ENCODE results near the gene ENO2. TPM values are rescaled to one million over a fixed set of nuclear protein-coding genes. Genes with fewer than 3 reads are reported as not detected.
"Not testable (repeated sequence)": the region's sequence is repeated elsewhere in the genome, so short reads cannot be mapped to it uniquely, and the experiment has no call there.

Gene ENO2
- total RNA-seq, 1 donor = 13.4 TPM

DNA sequence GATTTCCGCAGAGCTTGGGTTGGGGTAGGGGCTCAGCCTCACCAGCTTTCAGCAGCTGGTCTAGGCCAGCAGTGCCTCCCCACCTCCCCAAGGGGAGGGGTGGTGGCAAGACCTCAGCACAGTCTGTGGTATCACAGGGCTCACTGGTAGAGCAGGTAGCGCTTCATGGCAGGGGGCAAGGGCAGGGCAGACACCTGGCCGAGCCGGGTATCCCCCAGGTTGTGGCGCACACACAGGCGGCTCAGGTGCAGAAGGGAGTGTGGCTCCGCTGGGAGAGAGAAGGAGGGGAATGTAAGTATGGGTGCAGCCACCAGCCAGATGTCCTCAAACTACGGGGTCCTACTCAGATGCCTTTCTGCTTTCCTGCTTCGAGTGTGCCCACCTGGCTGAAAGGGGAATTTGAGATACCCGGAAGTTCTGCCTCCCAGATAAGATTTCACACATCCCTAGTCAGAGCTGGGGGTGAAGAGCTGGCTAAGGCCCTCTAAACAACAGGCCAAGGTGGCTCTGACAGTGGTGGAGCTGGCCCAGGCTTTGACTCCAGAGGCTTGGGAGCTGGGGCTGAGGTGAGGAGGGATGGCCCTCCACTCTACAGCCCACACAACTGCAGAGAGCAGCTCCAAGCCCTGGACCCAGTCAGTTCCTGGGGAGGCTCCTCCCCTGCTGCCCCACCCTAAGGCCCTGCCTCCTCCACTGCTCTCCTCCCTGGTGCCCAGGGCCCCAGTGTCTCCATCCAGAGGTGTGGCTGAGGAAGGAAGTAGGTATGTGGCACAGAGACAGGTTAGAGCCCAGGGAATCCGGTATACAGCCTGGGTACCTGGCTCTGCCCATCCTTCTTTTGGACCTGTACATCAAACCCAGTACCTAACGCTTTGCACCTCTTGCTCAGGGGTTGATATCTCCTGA lies 43.1 kb upstream of the ENO2 start:
- peaks cover 56% of the 10 kb centered on the region for H3K79me2 ChIP-seq (ENCODE audit: insufficient read depth, low read length)
- no peak overlapping the region for H3K27ac ChIP-seq (ENCODE audit: low read depth, low read length)
- H3K4me3 ChIP-seq (ENCODE audit: insufficient read depth, low read length) = peak overlapping the region; percentile 90
- H3K36me3 ChIP-seq (ENCODE audit: insufficient read depth, low read length) = peaks cover 28% of the 10 kb centered on the region
- DNase-seq (ENCODE audit: insufficient read length, low spot score, missing footprints) = peak; percentile 87
- no peaks in the 10 kb centered on the region for H3K9me3 ChIP-seq (ENCODE audit: low read depth, low read length)
- H4K20me1 ChIP-seq (ENCODE audit: insufficient read depth, low read length) = peaks cover 42% of the 10 kb centered on the region
- H3K4me2 ChIP-seq (ENCODE audit: insufficient read depth, low read length) = peak overlapping the region; percentile 78
- H2AFZ ChIP-seq (ENCODE audit: low read length) = no peak overlapping the region
- H3K4me1 ChIP-seq (ENCODE audit: insufficient read depth, low read length) = peaks cover 45% of the 10 kb centered on the region
- TF ChIP-seq, protein P1, sequence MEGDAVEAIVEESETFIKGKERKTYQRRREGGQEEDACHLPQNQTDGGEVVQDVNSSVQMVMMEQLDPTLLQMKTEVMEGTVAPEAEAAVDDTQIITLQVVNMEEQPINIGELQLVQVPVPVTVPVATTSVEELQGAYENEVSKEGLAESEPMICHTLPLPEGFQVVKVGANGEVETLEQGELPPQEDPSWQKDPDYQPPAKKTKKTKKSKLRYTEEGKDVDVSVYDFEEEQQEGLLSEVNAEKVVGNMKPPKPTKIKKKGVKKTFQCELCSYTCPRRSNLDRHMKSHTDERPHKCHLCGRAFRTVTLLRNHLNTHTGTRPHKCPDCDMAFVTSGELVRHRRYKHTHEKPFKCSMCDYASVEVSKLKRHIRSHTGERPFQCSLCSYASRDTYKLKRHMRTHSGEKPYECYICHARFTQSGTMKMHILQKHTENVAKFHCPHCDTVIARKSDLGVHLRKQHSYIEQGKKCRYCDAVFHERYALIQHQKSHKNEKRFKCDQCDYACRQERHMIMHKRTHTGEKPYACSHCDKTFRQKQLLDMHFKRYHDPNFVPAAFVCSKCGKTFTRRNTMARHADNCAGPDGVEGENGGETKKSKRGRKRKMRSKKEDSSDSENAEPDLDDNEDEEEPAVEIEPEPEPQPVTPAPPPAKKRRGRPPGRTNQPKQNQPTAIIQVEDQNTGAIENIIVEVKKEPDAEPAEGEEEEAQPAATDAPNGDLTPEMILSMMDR (IDR thresholded peaks at IDR 0.05; ENCODE audit: extremely low read depth, low read depth, low read length) = no peak
- H3K27me3 ChIP-seq (ENCODE audit: insufficient read depth, low read length) = no peaks in the 10 kb centered on the region

DNA sequence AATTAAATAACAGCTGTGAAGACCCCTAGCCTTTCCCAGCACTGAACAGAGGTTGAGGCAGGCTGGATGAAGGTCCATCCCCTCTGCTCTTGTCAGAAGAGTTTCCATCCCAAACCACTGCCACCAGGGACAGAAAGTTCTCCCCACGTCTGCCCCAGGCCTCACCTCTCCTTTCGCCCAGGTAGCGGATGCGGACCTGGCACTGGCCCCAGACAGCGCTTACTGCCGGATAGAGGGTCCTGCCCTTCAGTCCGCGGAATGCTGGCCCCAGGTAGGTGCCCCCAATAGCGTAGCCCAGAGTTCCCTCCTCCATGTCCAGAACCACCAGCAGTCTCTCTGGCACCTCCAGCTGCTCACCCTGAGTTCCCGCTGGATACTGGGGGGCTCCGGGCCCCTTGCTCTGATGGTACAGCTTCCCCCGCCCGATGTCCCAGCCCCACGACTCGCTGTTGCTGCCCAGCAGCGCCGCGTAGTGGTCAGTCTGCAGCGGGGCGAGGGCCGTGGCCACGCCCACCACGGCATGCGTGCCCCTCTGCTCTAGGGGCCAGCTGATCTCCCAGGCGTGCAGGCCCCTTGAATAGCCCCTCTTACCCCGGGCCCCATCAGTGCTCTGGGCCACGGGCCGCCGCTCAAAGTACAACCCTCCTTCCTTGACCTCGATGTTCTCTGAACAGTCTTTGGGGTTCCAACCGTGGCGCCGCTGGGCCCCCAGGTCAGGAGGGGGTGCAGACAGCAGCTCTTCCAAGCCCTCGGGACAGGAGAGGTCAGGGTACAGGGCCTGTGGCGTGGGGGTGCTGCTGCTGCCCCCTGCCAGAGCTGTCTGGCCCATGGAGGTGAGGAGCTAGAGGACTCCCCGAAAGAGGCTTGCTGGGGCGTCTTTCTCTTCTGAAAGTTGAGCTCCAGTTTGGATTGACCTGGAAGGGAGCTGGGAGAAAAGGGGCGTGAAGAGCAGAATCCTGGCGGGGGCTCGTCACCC lies 42.0 kb upstream of the ENO2 start:
- Histone ChIP-seq H3K4me1 (ENCODE audit: insufficient read depth, low read length) (peaks cover 40% of the 10 kb centered on the region), H3K4me2 (ENCODE audit: insufficient read depth, low read length) (peak overlapping the region; percentile 78), H3K79me2 (ENCODE audit: insufficient read depth, low read length) (peaks cover 56% of the 10 kb centered on the region), H3K9me3 (ENCODE audit: low read depth, low read length) (no peaks in the 10 kb centered on the region), H3K36me3 (ENCODE audit: insufficient read depth, low read length) (peaks cover 27% of the 10 kb centered on the region), H3K4me3 (ENCODE audit: insufficient read depth, low read length) (peak overlapping the region; percentile 90), H4K20me1 (ENCODE audit: insufficient read depth, low read length) (peaks cover 42% of the 10 kb centered on the region), H3K27ac (ENCODE audit: low read depth, low read length) (peak overlapping the region; percentile 49), H2AFZ (ENCODE audit: low read length) (peak overlapping the region; percentile 54), H3K27me3 (ENCODE audit: insufficient read depth, low read length) (no peaks in the 10 kb centered on the region)
- peak; percentile 98 for DNase-seq (ENCODE audit: insufficient read length, low spot score, missing footprints)
- TF ChIP-seq, protein P1 (IDR thresholded peaks at IDR 0.05; ENCODE audit: extremely low read depth, low read depth, low read length) = peak; percentile 92

DNA sequence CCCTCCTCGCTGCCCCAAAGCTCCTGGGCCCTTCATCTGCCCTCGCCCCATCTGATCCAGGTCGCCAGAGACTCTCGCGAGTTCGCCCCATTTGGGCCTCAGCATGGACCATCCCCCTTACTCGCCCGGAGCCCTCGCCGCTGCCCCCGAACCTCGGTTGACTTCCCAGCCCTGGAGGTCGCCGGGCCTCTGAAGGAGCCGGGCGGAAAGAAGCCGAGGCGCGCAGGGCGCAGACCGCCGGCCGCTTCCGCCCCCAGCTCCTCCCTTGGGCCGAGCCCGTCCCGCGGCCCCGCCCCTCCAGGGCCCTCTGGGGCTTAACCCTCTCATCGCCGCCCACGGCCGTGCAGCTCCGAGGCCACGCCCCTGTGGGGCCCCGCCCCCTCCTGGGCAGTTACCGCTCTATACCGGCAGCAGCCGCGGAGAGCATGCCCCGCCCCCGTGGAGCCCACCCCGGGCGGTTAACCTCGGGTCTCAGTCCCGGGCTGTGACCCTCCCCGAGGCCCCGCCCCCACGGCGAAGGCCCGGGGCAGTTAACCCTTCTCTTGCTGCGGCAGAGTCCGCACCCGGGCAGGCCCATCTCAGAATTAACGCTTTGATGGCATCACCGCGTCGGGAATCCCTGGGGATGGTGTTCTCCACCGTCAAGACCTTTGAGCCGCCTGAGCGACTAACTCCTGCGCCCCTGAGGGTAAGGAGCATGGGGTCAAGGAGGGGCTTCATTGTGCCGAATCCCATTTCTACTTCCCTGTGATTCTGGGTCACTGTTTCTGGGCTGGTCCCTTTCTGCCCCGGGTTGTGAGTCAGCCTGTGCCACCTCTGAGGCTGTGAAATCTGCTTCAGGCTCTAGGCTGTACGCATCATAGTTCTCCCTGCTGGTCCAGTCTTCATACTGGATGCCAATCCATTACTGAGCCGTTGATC lies 41.0 kb upstream of the ENO2 start, which contains the start of gene SPSB2:
Gene SPSB2 (minus strand): TSS at position 210 of the 921 bp plus-strand sequence. CDS start 402 bp downstream, outside the sequence.
- DNase-seq (ENCODE audit: insufficient read length, low spot score, missing footprints) = peak; percentile 99
- no peaks in the 10 kb centered on the region for H3K9me3 ChIP-seq (ENCODE audit: low read depth, low read length)
- H3K27ac ChIP-seq (ENCODE audit: low read depth, low read length) = peak within 1 kb of the TSS; percentile 62
- H2AFZ ChIP-seq (ENCODE audit: low read length) = peak within 1 kb of the TSS; percentile 84
- H3K79me2 ChIP-seq (ENCODE audit: insufficient read depth, low read length) = peaks cover 47% of the 10 kb centered on the region
- peaks cover 38% of the 10 kb centered on the region for H3K4me1 ChIP-seq (ENCODE audit: insufficient read depth, low read length)
- TF ChIP-seq, protein P1 (IDR thresholded peaks at IDR 0.05; ENCODE audit: extremely low read depth, low read depth, low read length) = no peak
- H3K27me3 ChIP-seq (ENCODE audit: insufficient read depth, low read length) = no peaks in the 10 kb centered on the region
- peaks cover 27% of the 10 kb centered on the region for H3K36me3 ChIP-seq (ENCODE audit: insufficient read depth, low read length)
- H3K4me2 ChIP-seq (ENCODE audit: insufficient read depth, low read length) = peak within 1 kb of the TSS; percentile 78
- H3K4me3 ChIP-seq (ENCODE audit: insufficient read depth, low read length) = peak within 1 kb of the TSS; percentile 90
- peaks cover 37% of the 10 kb centered on the region for H4K20me1 ChIP-seq (ENCODE audit: insufficient read depth, low read length)

DNA sequence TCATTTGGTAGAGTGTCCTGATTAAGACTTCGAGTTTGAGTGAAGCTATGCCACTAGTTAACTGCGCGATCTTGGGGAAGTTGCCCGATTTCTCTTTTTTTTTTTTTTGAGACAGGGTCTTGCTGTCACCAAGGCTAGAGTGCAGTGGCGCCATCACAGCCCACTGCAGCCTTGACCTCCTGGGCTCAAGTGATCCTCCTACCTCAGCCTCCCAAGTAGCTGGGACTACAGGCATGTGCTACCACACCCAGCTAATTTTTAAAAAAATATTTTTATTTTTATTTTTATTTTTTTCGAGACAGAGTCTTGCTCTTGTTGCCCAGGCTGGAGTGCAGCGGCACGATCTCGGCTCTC lies 40.4 kb upstream of the ENO2 start:
- H3K9me3 ChIP-seq (ENCODE audit: low read depth, low read length); DNase-seq (ENCODE audit: insufficient read length, low spot score, missing footprints); H3K27me3 ChIP-seq (ENCODE audit: insufficient read depth, low read length): not testable (repeated sequence)
- Histone ChIP-seq H2AFZ (ENCODE audit: low read length) (peak overlapping the region; percentile 84), H3K4me3 (ENCODE audit: insufficient read depth, low read length) (peak overlapping the region; percentile 90), H3K27ac (ENCODE audit: low read depth, low read length) (peak overlapping the region; percentile 62), H3K4me1 (ENCODE audit: insufficient read depth, low read length) (peaks cover 32% of the 10 kb centered on the region), H3K79me2 (ENCODE audit: insufficient read depth, low read length) (peaks cover 40% of the 10 kb centered on the region), H3K4me2 (ENCODE audit: insufficient read depth, low read length) (peak overlapping the region; percentile 78), H4K20me1 (ENCODE audit: insufficient read depth, low read length) (peaks cover 30% of the 10 kb centered on the region), H3K36me3 (ENCODE audit: insufficient read depth, low read length) (peaks cover 27% of the 10 kb centered on the region)

DNA sequence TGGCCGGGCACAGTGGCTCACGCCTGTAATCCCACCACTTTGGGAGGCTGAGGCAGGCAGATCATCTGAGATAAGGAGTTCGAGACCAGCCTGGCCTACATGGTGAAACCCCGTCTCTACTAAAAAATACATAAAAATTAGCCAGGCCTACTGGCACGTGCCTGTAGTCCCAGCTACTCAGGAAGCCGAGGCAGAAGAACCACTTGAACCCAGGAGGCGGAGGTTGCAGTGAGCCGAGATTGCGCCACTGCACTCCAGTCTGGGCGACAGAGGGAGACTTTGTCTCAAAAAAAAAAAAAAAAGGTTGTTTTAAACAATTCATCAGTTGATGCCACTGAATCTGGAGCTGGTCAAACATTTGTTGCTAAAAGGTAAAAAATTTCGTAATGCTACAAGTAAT lies 34.6 kb upstream of the ENO2 start:
- not testable (repeated sequence) for DNase-seq (ENCODE audit: insufficient read length, low spot score, missing footprints); H3K4me1 ChIP-seq (ENCODE audit: insufficient read depth, low read length); H3K27ac ChIP-seq (ENCODE audit: low read depth, low read length); H3K4me3 ChIP-seq (ENCODE audit: insufficient read depth, low read length); H3K9me3 ChIP-seq (ENCODE audit: low read depth, low read length); H3K27me3 ChIP-seq (ENCODE audit: insufficient read depth, low read length); H2AFZ ChIP-seq (ENCODE audit: low read length); H3K4me2 ChIP-seq (ENCODE audit: insufficient read depth, low read length); H4K20me1 ChIP-seq (ENCODE audit: insufficient read depth, low read length); H3K79me2 ChIP-seq (ENCODE audit: insufficient read depth, low read length)
- peaks cover 14% of the 10 kb centered on the region for H3K36me3 ChIP-seq (ENCODE audit: insufficient read depth, low read length)
